ENCODE measurements around the gene SCT. TPM values are rescaled to one million over a fixed set of nuclear protein-coding genes. Genes with fewer than 3 reads are reported as not detected.
A peak's percentile ranks its signal among the peaks of the same experiment; 100 is the strongest.

The SCT gene
- total RNA-seq, 1 donor from 2014 or later: not detected

DNA sequence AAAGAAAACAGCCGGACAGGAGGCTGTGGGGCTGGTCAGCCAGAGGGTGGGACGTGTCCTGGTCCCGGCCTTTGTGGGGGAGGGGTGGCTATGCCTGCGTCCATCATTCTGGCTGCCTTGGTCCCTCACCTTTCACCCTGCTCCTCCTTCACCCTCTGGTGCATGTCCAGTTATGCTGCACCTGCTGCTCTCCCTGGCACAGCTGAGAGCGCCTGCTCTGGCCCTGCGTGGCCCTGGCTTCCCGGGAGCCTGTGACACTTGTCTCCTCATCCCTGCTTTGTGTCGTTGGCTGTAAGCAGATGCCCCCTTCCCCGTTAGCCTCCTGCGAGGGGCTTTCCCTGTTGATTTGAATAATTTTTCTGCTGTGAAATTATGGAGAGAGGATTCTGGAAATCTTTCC, 34.1 kb downstream of the SCT start:
- TF ChIP-seq CTCF (conservative IDR thresholded peaks at IDR 0.05; ENCODE audit: low read depth, low read length): no peak
- no peak for DNase-seq (ENCODE audit: low read depth)
- no peak overlapping the region for H3K4me3 ChIP-seq (ENCODE audit: low read depth, low read length)

DNA sequence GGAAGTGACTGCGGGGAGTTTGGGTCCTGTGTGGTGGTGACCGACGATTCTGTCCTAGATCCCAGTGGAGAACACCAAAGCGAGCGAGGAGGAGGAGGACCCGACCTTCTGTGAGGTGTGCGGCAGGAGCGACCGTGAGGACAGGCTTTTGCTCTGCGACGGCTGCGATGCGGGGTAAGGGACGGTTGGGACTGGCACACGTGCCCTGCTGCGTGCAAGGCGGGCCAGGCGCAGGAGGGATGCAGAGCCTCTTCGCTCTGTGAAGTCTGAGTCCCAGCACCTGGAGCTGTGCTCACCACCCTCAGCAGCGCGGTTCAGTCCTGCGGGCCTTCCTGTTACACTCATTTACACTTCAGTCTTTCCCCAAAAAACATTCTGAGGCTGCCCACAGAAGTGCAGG, 34.5 kb downstream of the SCT start:
- TF ChIP-seq CTCF (conservative IDR thresholded peaks at IDR 0.05; ENCODE audit: low read depth, low read length): no peak
- H3K4me3 ChIP-seq (ENCODE audit: low read depth, low read length): no peak overlapping the region
- no peak for DNase-seq (ENCODE audit: low read depth)

DNA sequence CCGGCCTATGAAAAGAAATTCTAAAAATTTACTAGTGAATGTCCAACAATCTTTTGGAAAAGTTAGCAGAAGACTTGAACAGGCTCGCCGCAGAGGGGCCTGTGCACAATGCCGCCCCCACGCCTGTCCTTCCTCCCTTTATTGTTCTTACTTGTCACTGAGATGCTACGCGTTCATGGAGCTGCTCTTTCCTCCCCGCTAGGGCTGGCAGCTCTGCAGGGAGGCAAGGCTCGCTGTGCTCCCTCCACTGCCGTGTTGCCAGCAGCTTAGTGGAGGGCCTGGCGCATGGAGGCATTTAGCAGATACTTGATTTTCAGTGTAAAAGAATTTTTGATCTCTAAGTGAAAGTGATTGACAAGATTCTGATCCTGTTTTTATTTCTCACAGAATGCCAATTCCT, 36.0 kb downstream of the SCT start:
- TF ChIP-seq CTCF (conservative IDR thresholded peaks at IDR 0.05; ENCODE audit: low read depth, low read length): no peak
- H3K4me3 ChIP-seq (ENCODE audit: low read depth, low read length): no peak overlapping the region
- no peak for DNase-seq (ENCODE audit: low read depth)

GRCh38 chr11:589798-590197, 37.2 kb downstream of the SCT start:
- no peak for TF ChIP-seq CTCF (conservative IDR thresholded peaks at IDR 0.05; ENCODE audit: low read depth, low read length)
- no peak for DNase-seq (ENCODE audit: low read depth)
- no peak overlapping the region for H3K4me3 ChIP-seq (ENCODE audit: low read depth, low read length)

GRCh38 chr11:587978-588380, 39.0 kb downstream of the SCT start:
- TF ChIP-seq CTCF (conservative IDR thresholded peaks at IDR 0.05; ENCODE audit: low read depth, low read length): no peak
- peak; percentile 68 for DNase-seq (ENCODE audit: low read depth)
- H3K4me3 ChIP-seq (ENCODE audit: low read depth, low read length): no peak overlapping the region

DNA sequence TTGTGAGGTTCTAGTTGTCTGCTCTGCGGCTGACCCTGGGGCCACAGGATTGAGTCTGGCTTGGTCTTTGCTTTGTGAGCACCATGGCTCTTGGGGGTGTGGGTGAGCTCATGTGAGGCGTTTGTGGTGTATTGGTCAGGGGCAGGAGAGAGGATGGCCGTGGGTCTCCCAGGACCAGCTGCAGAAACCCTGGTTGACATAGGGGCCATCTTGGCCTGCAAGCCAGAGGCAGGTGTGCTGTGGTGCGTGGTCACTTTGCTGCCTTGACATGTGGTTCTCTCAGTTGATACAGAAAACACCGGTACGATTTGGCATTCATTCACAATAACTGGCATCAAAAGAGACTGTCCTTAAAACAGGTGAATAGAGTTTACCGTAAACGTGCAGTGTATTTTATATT, 39.4 kb downstream of the SCT start:
- no peak for DNase-seq (ENCODE audit: low read depth)
- no peak for TF ChIP-seq CTCF (conservative IDR thresholded peaks at IDR 0.05; ENCODE audit: low read depth, low read length)
- no peak overlapping the region for H3K4me3 ChIP-seq (ENCODE audit: low read depth, low read length)

GRCh38 chr11:586376-587316, 40.3 kb downstream of the SCT start:
- no peak overlapping the region for H3K4me3 ChIP-seq (ENCODE audit: low read depth, low read length)
- no peak for TF ChIP-seq CTCF (conservative IDR thresholded peaks at IDR 0.05; ENCODE audit: low read depth, low read length)
- DNase-seq (ENCODE audit: low read depth): no peak

Data from epithelial cell of proximal tubule (primary cell).